GM19452 (cell line): ENCODE measurements around the gene NEK5.
"Not testable (repeated sequence)": the region's sequence is repeated elsewhere in the genome, so short reads cannot be mapped to it uniquely, and the experiment has no call there.

Experiments
- ATAC-seq: cut with Tn5 transposase; IDR thresholded peaks from one replicate; pipeline ENCODE4 v1.9.1; 2021; ENCODE audit not compliant: unreplicated experiment

The NEK5 gene

GRCh38 chr13:52128714-52129700 lies at the start of gene NEK5:
Gene NEK5 (minus strand): TSS chr13:52129073. CDS start chr13:52127482, 1,591 bp downstream.
- ATAC-seq = peak; percentile 61

GRCh38 chr13:52177276-52177675 lies 48.4 kb upstream of the NEK5 start:
- no peak for ATAC-seq

- ATAC-seq = not testable (repeated sequence)
These were observed 45.1 kb upstream of the NEK5 start for GRCh38 chr13:52173970-52174369.

GRCh38 chr13:52173373-52173772 lies 44.5 kb upstream of the NEK5 start:
- no peak for ATAC-seq

- ATAC-seq = not testable (repeated sequence)
These were observed 42.8 kb upstream of the NEK5 start for GRCh38 chr13:52171686-52172085.

GRCh38 chr13:52170828-52171391 lies 42.0 kb upstream of the NEK5 start:
- ATAC-seq = not testable (repeated sequence)

GRCh38 chr13:52169839-52170238 lies 41.0 kb upstream of the NEK5 start:
- no peak for ATAC-seq

- ATAC-seq = no peak
These were observed 36.5 kb upstream of the NEK5 start for GRCh38 chr13:52165411-52165810.

GRCh38 chr13:52164989-52165388 lies 36.1 kb upstream of the NEK5 start:
- ATAC-seq = no peak

GRCh38 chr13:52163878-52164277 lies 35.0 kb upstream of the NEK5 start:
- ATAC-seq = not testable (repeated sequence)

GRCh38 chr13:52162279-52163101 lies 33.6 kb upstream of the NEK5 start:
- ATAC-seq = no peak

GRCh38 chr13:52161181-52161646 lies 32.3 kb upstream of the NEK5 start:
- ATAC-seq = no peak

- no peak for ATAC-seq
These were observed 31.6 kb upstream of the NEK5 start for GRCh38 chr13:52160506-52160905.

GRCh38 chr13:52160053-52160452 lies 31.2 kb upstream of the NEK5 start:
- no peak for ATAC-seq

- peak; percentile 84 for ATAC-seq
These were observed 30.5 kb upstream of the NEK5 start, which contains the start of gene NEK3 for GRCh38 chr13:52159159-52159982. Gene NEK3 (minus strand): TSS chr13:52159597. CDS start chr13:52156191, 3,406 bp downstream.

GRCh38 chr13:52158629-52159158 lies 29.8 kb upstream of the NEK5 start:
- peak; percentile 19 for ATAC-seq

- no peak for ATAC-seq
These were observed 27.9 kb upstream of the NEK5 start for GRCh38 chr13:52156724-52157261.

GRCh38 chr13:52155177-52155576 lies 26.3 kb upstream of the NEK5 start:
- no peak for ATAC-seq

GRCh38 chr13:52147225-52147624 lies 18.4 kb upstream of the NEK5 start:
- no peak for ATAC-seq

- no peak for ATAC-seq
These were observed 12.4 kb upstream of the NEK5 start for GRCh38 chr13:52141299-52141698.
